Coronary artery (tissue), 2 donors: ENCODE measurements around the gene MRPL50.

Experiments used
- DNase-seq: peaks from one replicate; pipeline ENCODE4 v3.0.0-alpha.2; 2017; ENCODE audit warnings: low spot score
- H3K27ac ChIP-seq, 2 donors: fragments of 200-600 bp; sonication (generic); one replicate each; pipeline ENCODE4 v1.5.1; 2016 to 2019
- H3K4me3 ChIP-seq: fragments of 200-600 bp; sonication (generic); 2 replicates; pipeline ENCODE4 v1.5.1; 2016; ENCODE audit warnings: mild to moderate bottlenecking, moderate library complexity
- CTCF ChIP-seq: fragments of 200-600 bp; sonication (generic); IDR thresholded peaks from one replicate; pipeline ENCODE4 v1.5.1; 2019; ENCODE audit warnings: antibody characterized with exemption

MRPL50 gene

GRCh38 chr9:101408374-101409078 lies 10.1 kb upstream of the MRPL50 start:
- Histone ChIP-seq H3K4me3 (peak overlapping the region; percentile 36), H3K27ac (no peak overlapping the region)
- no peak for DNase-seq
- TF ChIP-seq CTCF = no peak

GRCh38 chr9:101403516-101404285 lies 5.3 kb upstream of the MRPL50 start:
- TF ChIP-seq CTCF = no peak
- Histone ChIP-seq H3K27ac (no peak overlapping the region), H3K4me3 (peak overlapping the region; percentile 4)
- no peak for DNase-seq

- no peak for TF ChIP-seq CTCF
- DNase-seq = no peak
- Histone ChIP-seq H3K4me3 (peak overlapping the region; percentile 92), H3K27ac (no peak overlapping the region)
These were observed 1.7 kb upstream of the MRPL50 start for GRCh38 chr9:101400120-101400519.

GRCh38 chr9:101399643-101399970 lies 1.2 kb upstream of the MRPL50 start:
- Histone ChIP-seq H3K27ac (peak overlapping the region in 1 of 2 donors; percentile 94), H3K4me3 (peak overlapping the region; percentile 92)
- TF ChIP-seq CTCF = no peak
- DNase-seq = no peak

GRCh38 chr9:101398930-101399642 lies 668 bp upstream of the MRPL50 start:
- DNase-seq = no peak

GRCh38 chr9:101397746-101398067 lies 711 bp downstream of the MRPL50 start:
- H3K4me3 ChIP-seq = peak overlapping the region; percentile 92
- TF ChIP-seq CTCF = no peak
- peak overlapping the region; percentile 79 to 94 for H3K27ac ChIP-seq
- no peak for DNase-seq

More at GRCh38 chr9:101398930-101399642, 668 bp upstream of the MRPL50 start:
- Histone ChIP-seq H3K27ac (peak overlapping the region; percentile 75 to 94), H3K4me3 (peak overlapping the region; percentile 92)
- TF ChIP-seq CTCF = no peak
